Right lobe of liver (tissue), 6 donors: ENCODE measurements around the gene CCDC24. TPM values are rescaled to one million over a fixed set of nuclear protein-coding genes. Genes with fewer than 3 reads are reported as not detected.

Source experiments
- ATAC-seq, 4 donors: fragments of 200-7000 bp; cut with Tn5 transposase; one replicate each; pipeline ENCODE4 v1.9.1; 2020; ENCODE audit warnings: mild to moderate bottlenecking in 4 of 4, moderate library complexity in 4 of 4
- DNase-seq, 3 donors: peaks; one replicate each; pipeline ENCODE4 v3.0.0-alpha.2; 2020
- H3K27ac ChIP-seq, 3 donors: fragments of 200-600 bp; one replicate each; pipeline ENCODE4 v1.8.0; 2022
- H3K27me3 ChIP-seq, 2 donors: fragments of 200-600 bp; one replicate each; pipeline ENCODE4 v1.8.0; 2022
- H3K36me3 ChIP-seq, 4 donors: fragments of 200-600 bp; sonication (generic) in 1 of 4; one replicate each; pipeline versions ENCODE4 v1.5.1 to v1.8.0; 2017 to 2022; ENCODE audit warnings: control low read depth in 1 of 4
- H3K4me1 ChIP-seq, 4 donors: fragments of 200-600 bp; sonication (generic) in 1 of 4; one replicate each; pipeline versions ENCODE4 v1.5.1 to v1.8.0; 2017 to 2022; ENCODE audit warnings: control low read depth in 1 of 4
- H3K4me3 ChIP-seq, 3 donors: fragments of 200-600 bp; one replicate each; pipeline ENCODE4 v1.8.0; 2022
- H3K9me3 ChIP-seq, 4 donors: fragments of 200-600 bp; sonication (generic) in 1 of 4; one replicate each; pipeline versions ENCODE4 v1.5.1 to v1.8.0; 2017 to 2022; ENCODE audit warnings: control low read depth in 1 of 4
- CTCF ChIP-seq, 4 donors: fragments of 200-600 bp in 3 of 4; fragments of 450-650 bp in 1 of 4; IDR thresholded peaks; one replicate each; pipeline versions ENCODE4 v1.5.1 to v1.8.0; 2016 to 2022; ENCODE audit warnings: antibody characterized with exemption in 4 of 4, mild to moderate bottlenecking in 2 of 4
- POLR2A ChIP-seq: fragments of 450-650 bp; IDR thresholded peaks from one replicate; pipeline ENCODE4 v1.6.1; 2017; ENCODE audit warnings: antibody characterized with exemption, mild to moderate bottlenecking
- WGBS: methylation state at CpG from one replicate; pipeline ENCODE4 v1.1.6; 2018; ENCODE audit warnings: low coverage, low lambda C conversion rate; ENCODE audit not compliant: insufficient coverage; ENCODE audit errors: missing lambda C conversion rate; 5-methylcytosine and 5-hydroxymethylcytosine counted together
- intact Hi-C, 2 donors: fragments of 100-400 bp; cut with DNase I; formaldehyde crosslinking; loops; one replicate each; pipeline versions ENCODE4 v1.11.2 to v1.14.1; 2022
- total RNA-seq, 6 experiments: library from RNA; depleted of rRNA in 2 of 6; stranded (reverse); fragments of >200 nt in 2 of 6; fragmentation: NEBNext Ultra II Directional in 3 of 6; extraction: Animal tissue kit (Norgen Biotek cat#: 25700) in 3 of 6; gene quantifications; one replicate each; pipeline versions ENCODE4 v1.1.0 to v1.2.4, GENCODE V29; 2016 to 2023
- donor health status: DM: no; HTN: yes; CAD: no.
- donor health status: DM: no; HTN: no; CAD: no.
- donor health status: DM: no; HTN: no; CAD: no.
- donor health status: DM: no; HTN: yes; CAD: no.
- donor health status: DM: no; HTN: yes; CAD: no.

The CCDC24 gene
- total RNA-seq, 6 experiments from 2014 or later, result 2.2 to 8.4 (median 3.5) TPM

- Histone ChIP-seq H3K4me1 (peaks cover 0 to 13% (median 8%) of the 10 kb centered on the region in 4 donors), H3K4me3 (no peak overlapping the region), H3K27ac (no peak overlapping the region), H3K27me3 (no peaks in the 10 kb centered on the region), H3K9me3 (no peaks in the 10 kb centered on the region), H3K36me3 (peaks cover 0 to 8% (median 0%) of the 10 kb centered on the region in 4 donors)
- ATAC-seq (no peak), DNase-seq (no peak)
- intact Hi-C loops, result no loop called here
- no peak for TF ChIP-seq CTCF (IDR thresholded peaks at IDR 0.05)
- TF ChIP-seq POLR2A, result no peak
- 84% methylated on average over 4 of the region's 4 CpGs for WGBS
Measured at GRCh38 chr1:43951021-43951985, 40.1 kb upstream of the CCDC24 start.

GRCh38 chr1:43952731-43953346 lies 38.6 kb upstream of the CCDC24 start:
- no peak for ATAC-seq

GRCh38 chr1:43953361-43953760 lies 38.0 kb upstream of the CCDC24 start:
- Histone ChIP-seq H3K36me3 (peaks cover 0 to 25% (median 4%) of the 10 kb centered on the region in 4 donors), H3K27me3 (no peaks in the 10 kb centered on the region), H3K9me3 (no peaks in the 10 kb centered on the region), H3K27ac (no peak overlapping the region), H3K4me3 (no peak overlapping the region), H3K4me1 (peaks cover 0 to 3% (median 0%) of the 10 kb centered on the region in 4 donors)
- intact Hi-C loops, result no loop called here
- DNase-seq, result no peak
- WGBS, result 80% methylated on average over 1 of the region's 3 CpGs
- TF ChIP-seq CTCF (IDR thresholded peaks at IDR 0.05) (no peak), POLR2A (no peak)
- no peak for ATAC-seq

More at GRCh38 chr1:43952731-43953346, 38.6 kb upstream of the CCDC24 start:
- peaks cover 0 to 8% (median 3%) of the 10 kb centered on the region in 4 donors for H3K4me1 ChIP-seq
- no peaks in the 10 kb centered on the region for H3K9me3 ChIP-seq
- H3K27ac ChIP-seq, result no peak overlapping the region
- intact Hi-C loops, result no loop called here
- TF ChIP-seq POLR2A (no peak), CTCF (IDR thresholded peaks at IDR 0.05) (no peak)
- no peak for DNase-seq
- WGBS, result 94% methylated on average over 2 of the region's 8 CpGs
- peaks cover 0 to 20% (median 4%) of the 10 kb centered on the region in 4 donors for H3K36me3 ChIP-seq
- no peak overlapping the region for H3K4me3 ChIP-seq
- no peaks in the 10 kb centered on the region for H3K27me3 ChIP-seq

GRCh38 chr1:43954036-43954435 lies 37.4 kb upstream of the CCDC24 start:
- Histone ChIP-seq H3K9me3 (no peaks in the 10 kb centered on the region), H3K36me3 (peaks cover 0 to 32% (median 4%) of the 10 kb centered on the region in 4 donors), H3K27ac (no peak overlapping the region), H3K27me3 (no peaks in the 10 kb centered on the region), H3K4me1 (no peaks in the 10 kb centered on the region), H3K4me3 (no peak overlapping the region)
- no peak for DNase-seq
- 86% methylated on average over 1 of the region's 5 CpGs for WGBS
- no peak for ATAC-seq
- no peak for TF ChIP-seq CTCF (IDR thresholded peaks at IDR 0.05)
- no peak for TF ChIP-seq POLR2A
- intact Hi-C loops, result no loop called here
